SK-N-SH treated with all-trans-retinoic acid at 6 μM for 48 hours (cell line): ENCODE data around the gene TMEM132D.

Experiments
- ARNTL ChIP-seq: fragments of 450-650 bp; formaldehyde crosslinking; IDR thresholded peaks from 2 replicates; pipeline ENCODE4 v1.5.0; 2020; ENCODE audit warnings: low read depth, mild to moderate bottlenecking, moderate library complexity, borderline replicate concordance
- PATZ1 ChIP-seq: fragments of 250-450 bp; sonication (Bioruptor Pico); IDR thresholded peaks from 2 replicates; pipeline ENCODE4 v1.8.0; 2020; ENCODE audit warnings: mild to moderate bottlenecking, moderate library complexity, borderline replicate concordance
- POU6F1 ChIP-seq: fragments of 250-450 bp; sonication (Bioruptor Pico); IDR thresholded peaks from 2 replicates; pipeline ENCODE4 v1.8.0; 2021; ENCODE audit warnings: low read depth, mild to moderate bottlenecking, moderate library complexity, borderline replicate concordance
- PPARA ChIP-seq: fragments of 250-450 bp; sonication (Bioruptor Pico); IDR thresholded peaks from 2 replicates; pipeline ENCODE4 v1.5.0; 2020; ENCODE audit warnings: mild to moderate bottlenecking, borderline replicate concordance
- RARB ChIP-seq: fragments of 250-450 bp; sonication (Bioruptor Pico); IDR thresholded peaks from 2 replicates; pipeline ENCODE4 v1.8.0; 2021; ENCODE audit warnings: mild to moderate bottlenecking, moderate library complexity
- SNAI2 ChIP-seq: fragments of 250-450 bp; sonication (Bioruptor Pico); IDR thresholded peaks from 2 replicates; pipeline ENCODE4 v1.5.0; 2020; ENCODE audit warnings: mild to moderate bottlenecking, moderate library complexity
- TSHZ2 ChIP-seq: fragments of 250-450 bp; sonication (Bioruptor Pico); IDR thresholded peaks from 2 replicates; pipeline ENCODE4 v1.5.0; 2020; ENCODE audit warnings: mild to moderate bottlenecking, moderate library complexity
- ZC3H10 ChIP-seq: fragments of 250-450 bp; sonication (Bioruptor Pico); IDR thresholded peaks from 2 replicates; pipeline ENCODE4 v1.5.1; 2021; ENCODE audit warnings: mild to moderate bottlenecking, moderate library complexity
- ZFP3 ChIP-seq: fragments of 250-450 bp; sonication (Bioruptor Pico); IDR thresholded peaks from 2 replicates; pipeline ENCODE4 v1.5.0; 2020; ENCODE audit warnings: mild to moderate bottlenecking, moderate library complexity
- ZNF70 ChIP-seq: fragments of 450-650 bp; formaldehyde crosslinking; IDR thresholded peaks from 2 replicates; pipeline ENCODE4 v1.5.0; 2020; ENCODE audit warnings: mild to moderate bottlenecking, moderate library complexity

GRCh38 chr12:129409281-129409680, 494.5 kb downstream of the TMEM132D start:
- TF ChIP-seq PPARA (CRISPR knock-in tag) (no peak), ZFP3 (no peak), ZC3H10 (CRISPR knock-in tag) (no peak), ARNTL (CRISPR knock-in tag) (no peak), RARB (CRISPR knock-in tag) (no peak), PATZ1 (CRISPR knock-in tag) (no peak), POU6F1 (CRISPR knock-in tag) (no peak), TSHZ2 (no peak), ZNF70 (no peak), SNAI2 (CRISPR knock-in tag) (no peak)
